Forelimb muscle (tissue), 1 donor: ENCODE measurements around the gene ANAPC4. TPM values are rescaled to one million over a fixed set of nuclear protein-coding genes. Genes with fewer than 3 reads are reported as not detected.
A peak's percentile ranks its signal among the peaks of the same experiment; 100 is the strongest.
"Not testable (repeated sequence)": the region's sequence is repeated elsewhere in the genome, so short reads cannot be mapped to it uniquely, and the experiment has no call there.

ENCODE experiments used
- DNase-seq: peaks from one replicate; pipeline ENCODE4 v3.0.0-alpha.2; 2013; ENCODE audit warnings: low read depth
- polyA plus RNA-seq: library from polyadenylated mRNA; unstranded; fragments of 120-200 nt; gene quantifications from one replicate; pipeline ENCODE4 v1.2.1, GENCODE V29; 2013; ENCODE audit not compliant: insufficient read length

ANAPC4 gene, protein sequence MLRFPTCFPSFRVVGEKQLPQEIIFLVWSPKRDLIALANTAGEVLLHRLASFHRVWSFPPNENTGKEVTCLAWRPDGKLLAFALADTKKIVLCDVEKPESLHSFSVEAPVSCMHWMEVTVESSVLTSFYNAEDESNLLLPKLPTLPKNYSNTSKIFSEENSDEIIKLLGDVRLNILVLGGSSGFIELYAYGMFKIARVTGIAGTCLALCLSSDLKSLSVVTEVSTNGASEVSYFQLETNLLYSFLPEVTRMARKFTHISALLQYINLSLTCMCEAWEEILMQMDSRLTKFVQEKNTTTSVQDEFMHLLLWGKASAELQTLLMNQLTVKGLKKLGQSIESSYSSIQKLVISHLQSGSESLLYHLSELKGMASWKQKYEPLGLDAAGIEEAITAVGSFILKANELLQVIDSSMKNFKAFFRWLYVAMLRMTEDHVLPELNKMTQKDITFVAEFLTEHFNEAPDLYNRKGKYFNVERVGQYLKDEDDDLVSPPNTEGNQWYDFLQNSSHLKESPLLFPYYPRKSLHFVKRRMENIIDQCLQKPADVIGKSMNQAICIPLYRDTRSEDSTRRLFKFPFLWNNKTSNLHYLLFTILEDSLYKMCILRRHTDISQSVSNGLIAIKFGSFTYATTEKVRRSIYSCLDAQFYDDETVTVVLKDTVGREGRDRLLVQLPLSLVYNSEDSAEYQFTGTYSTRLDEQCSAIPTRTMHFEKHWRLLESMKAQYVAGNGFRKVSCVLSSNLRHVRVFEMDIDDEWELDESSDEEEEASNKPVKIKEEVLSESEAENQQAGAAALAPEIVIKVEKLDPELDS
- 30.3 TPM for polyA plus RNA-seq

DNA sequence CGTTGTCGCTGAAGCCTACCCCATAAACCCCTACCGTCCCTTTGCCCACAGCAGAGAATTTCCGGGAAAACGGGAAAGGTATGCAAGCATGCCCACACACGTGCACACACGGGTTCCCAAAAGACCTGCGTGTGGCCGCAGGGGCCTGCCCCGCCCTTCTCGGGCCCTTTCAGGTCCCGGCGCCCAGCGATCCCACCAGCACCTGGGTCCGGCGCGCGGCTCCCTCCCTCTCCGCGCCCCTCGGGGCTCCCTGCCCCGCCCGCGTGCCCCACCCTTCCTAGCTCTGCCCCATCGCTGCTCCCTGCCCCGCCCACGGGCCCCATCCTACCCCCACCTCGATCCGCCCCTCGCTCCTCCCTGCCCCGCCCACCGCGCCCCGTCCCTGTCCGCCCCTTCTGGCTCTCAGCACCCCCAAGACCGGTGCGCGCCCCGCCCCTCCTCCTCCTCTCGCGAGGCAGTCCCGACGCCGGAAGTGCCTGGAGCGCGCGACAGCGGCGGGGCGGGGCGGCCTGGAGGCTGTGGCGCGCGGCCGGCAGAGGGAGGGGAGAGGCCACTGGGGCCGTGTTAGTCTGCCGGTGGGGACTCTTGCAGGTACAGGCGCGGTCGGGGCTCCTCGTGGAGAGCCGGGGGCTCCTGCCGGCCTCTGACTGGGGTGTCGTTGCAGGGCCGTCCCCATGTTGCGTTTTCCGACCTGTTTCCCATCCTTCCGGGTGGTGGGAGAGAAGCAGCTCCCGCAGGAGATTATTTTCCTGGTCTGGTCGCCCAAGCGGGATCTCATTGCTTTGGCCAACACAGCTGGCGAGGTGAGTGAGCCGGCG, at the start of gene ANAPC4:
TSS of gene ANAPC4 (plus strand) at position 510 of the 818 bp plus-strand sequence. CDS start at position 675, 165 bp downstream.
- peak; percentile 43 for DNase-seq

DNA sequence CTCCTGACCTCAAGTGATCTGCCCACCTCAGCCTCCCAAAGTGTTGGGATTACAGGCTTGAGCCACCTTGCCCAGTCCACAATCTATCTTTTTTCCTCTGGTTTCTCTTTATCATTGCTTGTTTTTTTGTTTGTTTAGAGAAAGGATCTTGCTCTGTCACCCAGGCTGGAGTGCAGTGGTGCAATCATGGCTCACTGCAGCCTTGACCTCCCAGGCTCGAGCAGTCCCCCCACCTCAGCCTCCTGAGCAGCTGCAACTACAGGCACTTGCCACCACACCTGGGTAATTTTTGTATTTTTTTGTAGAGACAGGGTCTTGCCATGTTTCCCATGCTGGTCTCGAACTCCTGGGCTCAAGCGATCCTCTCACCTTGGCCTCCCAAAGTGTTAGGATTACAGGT, 48.6 kb upstream of the ANAPC4 start:
- not testable (repeated sequence) for DNase-seq

DNA sequence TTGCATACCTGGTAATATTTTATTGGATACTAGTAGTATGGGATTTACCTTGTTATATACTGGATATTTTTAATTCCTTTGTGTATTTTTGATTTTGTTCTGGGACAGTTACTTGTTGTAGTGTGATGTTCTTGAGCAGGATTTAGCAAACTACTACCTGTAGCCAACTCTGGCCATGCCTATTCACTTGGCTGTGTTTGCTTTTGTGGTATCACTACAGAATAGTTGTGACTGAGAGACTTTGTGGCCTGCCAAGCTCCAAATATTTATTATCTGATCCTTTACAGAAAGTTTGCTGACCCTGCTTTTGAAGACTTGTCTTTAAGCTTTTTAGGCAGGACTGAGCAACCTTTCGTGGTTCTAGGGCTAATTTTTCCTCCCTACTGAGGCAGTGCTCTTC, 46.7 kb upstream of the ANAPC4 start:
- DNase-seq, result no peak

DNA sequence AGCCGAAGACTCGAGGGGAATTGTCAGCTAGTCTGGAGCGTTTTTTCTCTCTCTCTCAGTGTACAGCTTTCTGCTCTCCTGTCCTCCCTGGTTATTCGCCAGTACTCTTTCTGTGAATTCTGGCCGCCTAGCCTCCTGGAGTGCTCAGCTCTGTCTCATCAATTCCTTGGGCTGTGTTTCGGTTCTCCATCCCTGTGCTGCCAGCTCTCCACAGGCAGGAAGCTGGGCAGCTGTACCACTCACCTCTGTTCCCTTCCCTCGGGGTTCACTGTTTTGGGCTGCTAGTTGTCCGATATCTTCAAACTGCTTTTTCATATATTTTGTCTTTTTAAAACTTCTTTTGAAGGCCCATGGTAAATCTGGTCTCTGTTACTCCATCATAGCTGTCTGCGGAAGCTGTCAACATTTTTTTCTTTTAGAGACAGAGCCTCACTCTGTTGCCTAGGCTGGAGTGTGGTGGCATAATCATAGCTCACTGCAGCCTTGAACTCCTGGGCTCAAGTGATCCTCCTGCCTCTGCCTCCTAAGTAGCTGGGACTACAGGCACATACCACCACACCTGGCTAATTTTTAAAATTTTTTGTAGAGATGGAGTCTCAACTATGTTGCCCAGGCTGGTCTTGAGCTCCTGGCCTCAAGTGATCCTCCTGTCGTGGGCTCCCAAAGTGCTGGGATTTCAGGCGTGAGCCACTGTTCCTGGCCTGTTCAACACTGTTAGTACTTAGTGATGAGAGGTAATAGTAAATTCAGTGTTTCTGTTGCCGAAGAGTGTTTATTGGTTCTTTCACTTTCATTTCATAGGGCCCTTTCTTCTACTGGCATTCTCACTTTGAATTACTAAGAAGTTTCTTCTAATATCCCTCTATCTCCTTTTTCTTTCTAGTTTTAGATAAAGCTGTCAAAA, 45.9 kb upstream of the ANAPC4 start:
- no peak for DNase-seq

DNA sequence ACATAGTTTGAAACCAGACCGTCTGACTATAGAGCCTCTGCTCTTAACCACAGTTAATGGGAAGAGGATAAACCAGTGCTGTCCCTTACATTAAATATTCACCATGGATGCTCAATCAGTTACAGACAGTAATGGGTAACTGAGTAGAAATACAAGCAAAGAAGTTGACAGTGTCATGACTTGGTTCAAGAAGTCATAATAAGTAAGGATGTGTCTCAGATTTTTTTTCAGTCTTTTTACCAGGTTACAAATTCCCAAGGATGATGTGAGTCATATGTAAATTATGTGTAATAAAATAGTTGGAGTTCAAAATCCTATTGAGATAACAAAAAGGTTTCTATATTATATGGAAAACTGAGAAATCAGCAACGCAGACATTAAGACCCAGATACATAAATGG, 33.4 kb upstream of the ANAPC4 start:
- DNase-seq, result no peak

DNA sequence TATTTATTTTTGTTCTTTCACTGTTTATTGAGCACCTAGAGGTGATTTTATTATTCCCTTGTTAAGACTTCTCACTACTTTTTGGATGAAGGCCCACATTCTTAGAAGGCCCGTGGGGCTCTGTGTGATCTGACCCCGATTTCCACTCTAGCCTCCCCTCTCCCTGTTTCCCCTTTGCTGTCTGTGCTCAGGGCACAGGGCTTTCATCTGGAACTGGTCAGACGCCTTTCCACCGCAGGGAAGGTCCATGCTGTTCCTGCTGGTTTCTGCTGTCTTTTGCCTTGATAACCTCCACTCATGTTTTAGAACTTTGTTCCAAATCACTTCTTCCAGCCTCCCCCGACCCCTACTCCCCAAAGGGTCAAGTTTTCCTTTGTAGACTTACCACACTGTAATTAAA, 31.3 kb upstream of the ANAPC4 start:
- no peak for DNase-seq

DNA sequence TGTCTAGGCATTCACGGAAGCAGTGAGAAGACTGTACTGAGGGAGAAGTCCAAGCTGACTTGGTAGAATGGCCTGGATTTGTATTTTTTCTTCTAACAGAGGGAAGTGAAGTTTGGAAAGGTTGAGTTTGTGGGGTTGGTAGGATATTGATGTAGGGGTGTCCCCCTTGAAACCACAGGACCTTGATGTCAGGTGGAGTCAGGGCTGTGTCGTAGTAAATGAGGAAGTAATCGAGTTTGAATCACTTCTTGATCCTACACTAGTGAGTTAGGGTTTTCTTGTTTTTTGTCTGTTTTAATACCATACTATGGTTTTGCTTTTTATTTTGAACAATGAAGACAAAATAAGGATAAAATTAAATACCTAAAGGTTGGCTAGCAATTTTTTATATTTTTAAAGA, 30.1 kb upstream of the ANAPC4 start:
- no peak for DNase-seq

DNA sequence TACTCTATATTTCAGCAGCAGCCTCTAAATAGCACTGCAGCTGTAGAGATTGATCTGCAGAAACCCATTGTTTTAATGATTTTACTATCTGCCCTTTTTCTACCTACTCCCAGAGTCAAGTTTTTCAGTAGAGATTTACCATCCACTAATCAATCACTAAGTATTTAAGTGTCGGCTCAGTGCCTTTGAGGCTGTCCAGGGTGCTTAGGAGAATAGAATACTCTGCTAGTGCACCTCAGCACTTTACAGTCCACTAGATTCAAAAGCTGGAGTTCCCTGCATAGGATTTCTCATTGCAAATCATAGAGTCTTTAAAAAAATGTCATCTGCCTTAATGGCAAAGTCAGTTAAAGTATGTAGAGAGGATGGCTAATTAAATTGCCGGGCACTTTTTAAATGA, 29.6 kb upstream of the ANAPC4 start:
- no peak for DNase-seq

DNA sequence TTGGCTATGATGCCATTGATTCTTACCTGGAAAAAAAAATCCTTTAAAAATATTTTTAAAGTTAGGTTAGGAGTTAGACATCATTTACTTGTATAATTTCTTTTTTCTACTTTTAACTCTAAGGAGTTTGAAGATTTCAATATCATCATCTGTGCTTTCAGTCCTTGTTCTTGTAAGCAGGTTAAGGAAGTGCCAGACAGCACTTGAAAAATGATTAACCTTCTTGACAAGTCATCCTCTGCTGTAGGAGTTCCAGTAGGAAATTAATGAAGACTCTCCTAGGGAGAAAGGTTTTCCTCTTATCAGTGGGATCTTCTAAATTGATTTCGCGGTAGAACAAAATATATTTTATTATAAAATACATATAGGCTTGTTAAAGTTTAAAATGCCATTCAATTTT, 29.1 kb upstream of the ANAPC4 start:
- no peak for DNase-seq

DNA sequence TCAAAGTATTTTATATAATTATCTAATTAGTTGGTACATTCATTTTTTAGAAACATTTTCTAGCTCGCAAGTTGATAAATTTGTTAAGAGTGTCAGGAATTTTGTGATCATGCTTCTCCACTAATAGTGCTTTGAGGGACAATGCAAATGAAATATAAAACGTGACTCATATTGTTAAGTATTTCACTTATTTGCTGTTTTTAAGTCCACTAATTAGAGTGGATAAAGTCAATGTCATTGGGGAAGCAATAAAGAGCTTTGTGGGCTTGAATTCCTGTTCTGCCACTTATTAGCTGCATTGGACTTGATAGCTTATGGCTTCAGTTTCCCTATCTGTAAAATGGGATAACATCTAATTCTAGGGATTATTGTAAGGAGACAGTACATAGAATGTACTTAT, 26.5 kb upstream of the ANAPC4 start:
- DNase-seq, result no peak

DNA sequence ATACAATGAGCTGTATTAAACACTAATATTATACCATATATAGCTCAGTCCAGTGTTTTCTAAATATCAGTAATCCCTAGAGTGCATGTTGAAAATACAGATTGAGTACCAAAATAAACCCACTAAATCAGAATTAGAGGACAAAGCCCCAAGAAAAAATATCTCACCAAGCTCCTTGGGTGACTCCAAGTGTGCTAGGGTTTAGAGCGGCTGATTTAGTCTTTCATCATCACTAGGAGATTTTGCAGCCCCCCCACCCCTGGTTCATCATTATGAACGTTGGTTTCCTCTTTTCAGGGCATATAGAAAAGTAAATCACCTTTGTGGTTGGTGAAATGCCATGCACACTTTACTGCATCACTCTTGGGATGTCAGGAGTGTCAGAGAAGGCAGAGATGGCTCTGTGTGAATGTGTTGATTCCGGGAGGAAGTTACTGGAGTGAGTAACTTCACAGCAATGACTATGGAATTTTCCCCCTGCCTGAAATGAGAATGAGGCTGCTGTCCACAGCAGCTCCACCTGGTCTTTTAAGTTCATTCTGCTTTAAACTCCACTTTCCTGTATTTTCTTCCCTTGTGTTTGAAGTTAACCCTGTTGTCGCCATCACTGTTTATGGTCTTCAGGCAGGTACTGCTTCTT, 25.2 kb upstream of the ANAPC4 start:
- DNase-seq, result no peak

DNA sequence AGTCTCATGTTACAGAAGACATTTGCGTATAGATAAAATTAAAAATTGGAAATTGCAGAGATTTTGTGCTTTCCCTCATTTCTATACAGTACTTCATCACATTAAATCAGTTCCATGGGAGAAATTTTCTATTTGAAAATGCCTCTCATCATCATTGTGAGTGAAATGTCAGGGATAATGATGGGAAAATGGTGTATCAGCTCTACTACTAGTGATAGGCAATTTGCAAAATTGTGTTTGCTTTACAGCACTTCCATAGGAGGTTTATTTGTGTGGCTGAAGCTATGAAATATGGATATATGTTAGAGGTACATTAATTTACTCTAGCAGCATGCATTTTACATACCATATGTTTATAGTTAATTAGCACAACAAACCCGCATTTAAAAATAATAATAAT, 21.0 kb upstream of the ANAPC4 start:
- DNase-seq, result no peak

DNA sequence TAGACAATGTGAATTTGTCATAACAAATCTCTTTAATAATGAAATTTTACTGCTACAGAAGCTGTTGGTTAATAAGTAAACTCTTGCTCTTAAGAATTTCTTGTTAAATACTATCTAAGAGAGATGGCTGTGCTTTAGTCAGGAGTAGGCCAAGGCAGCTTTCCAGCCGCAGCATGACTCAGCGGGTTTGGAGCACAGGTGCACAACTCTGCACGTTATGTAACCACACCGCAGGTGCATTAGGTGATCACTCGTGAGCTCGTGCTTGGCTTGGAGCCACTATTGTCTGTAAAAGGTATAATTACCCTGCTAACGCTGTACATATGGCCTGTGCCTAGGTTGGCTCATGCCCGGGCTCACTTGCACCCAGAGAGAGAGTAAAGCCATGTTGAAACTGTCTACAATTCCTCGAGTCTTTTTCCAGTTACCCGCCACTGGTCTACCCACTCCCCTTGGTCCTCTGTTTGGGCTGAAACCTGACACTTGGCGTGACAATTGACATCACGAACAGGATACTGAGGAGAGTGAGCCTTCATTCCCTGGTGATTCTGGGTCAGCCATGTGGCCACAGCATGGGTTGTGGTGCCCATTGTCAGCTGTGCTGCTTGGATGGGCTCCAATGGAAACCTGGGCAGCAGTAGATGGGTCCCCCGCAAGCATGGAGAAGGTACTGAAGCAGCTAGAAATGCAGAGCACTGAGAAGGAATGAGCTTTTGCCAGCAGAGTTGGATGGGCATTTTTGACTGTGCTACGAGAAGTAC, 18.4 kb upstream of the ANAPC4 start:
- DNase-seq, result no peak

DNA sequence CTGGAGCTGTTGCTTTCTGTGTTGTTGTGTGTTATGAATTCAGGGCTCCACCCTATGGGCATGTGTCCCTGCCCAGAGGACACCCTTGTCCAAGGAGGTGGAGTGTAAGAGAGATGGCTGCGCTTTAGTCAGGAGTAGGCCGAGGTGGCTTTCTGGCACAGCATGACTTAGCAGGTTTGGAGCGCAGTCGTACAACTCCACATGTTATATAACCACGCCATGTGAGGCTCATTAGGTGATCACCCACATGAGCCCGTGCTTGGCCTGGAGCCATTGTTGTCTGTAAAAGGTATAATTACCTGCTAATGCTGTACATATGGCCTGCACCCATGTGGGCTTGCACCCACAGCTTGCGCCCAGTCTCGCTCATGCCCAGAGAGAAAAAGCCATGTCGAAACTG, 15.8 kb upstream of the ANAPC4 start:
- no peak for DNase-seq

DNA sequence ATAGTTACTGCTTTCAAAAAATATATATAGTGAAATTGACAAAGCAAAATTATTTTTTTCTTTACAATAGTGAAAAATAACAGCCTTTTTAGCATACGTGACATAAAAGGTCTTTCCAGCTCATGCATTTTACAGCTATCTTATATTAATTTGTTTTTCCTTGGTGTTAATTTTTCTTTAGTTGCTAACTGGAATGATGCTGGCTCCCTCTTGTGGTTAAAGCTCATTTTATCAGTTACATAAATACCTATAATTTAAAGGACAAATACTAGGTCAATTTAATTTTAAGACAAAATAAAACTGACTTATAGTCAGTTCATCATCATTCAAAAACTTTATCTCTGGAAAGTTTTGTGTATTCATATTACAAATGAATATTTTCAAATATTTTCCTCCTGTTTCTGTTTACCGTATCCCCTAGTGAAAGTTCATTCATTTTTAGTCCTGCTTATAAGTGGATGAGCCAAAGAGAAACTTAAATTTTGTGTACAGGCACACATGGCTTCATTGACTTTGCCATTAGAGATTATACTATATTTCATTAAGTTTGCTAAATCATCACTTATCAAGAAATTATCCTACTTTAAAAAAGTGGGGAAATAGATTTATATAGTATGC, 9.9 kb upstream of the ANAPC4 start:
- no peak for DNase-seq

DNA sequence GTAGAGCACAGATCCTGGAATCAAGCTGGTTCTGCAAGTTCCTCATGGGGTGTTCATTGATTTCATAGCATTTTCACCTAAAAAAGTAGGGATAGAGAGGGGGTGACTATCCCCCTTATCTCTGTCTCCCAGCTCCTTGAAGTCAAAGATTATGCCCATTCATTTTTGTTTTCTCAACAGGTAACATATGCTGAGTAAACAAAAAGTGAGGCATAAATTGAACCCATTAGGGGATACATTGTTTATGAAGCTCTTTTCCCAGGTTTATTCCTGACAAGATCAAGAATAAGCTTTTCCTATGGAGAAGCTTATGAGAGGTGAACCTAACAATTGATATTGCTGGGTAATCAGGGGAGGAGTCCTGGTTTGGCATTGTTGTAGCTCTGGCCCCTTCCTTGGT, 9.2 kb upstream of the ANAPC4 start:
- no peak for DNase-seq

DNA sequence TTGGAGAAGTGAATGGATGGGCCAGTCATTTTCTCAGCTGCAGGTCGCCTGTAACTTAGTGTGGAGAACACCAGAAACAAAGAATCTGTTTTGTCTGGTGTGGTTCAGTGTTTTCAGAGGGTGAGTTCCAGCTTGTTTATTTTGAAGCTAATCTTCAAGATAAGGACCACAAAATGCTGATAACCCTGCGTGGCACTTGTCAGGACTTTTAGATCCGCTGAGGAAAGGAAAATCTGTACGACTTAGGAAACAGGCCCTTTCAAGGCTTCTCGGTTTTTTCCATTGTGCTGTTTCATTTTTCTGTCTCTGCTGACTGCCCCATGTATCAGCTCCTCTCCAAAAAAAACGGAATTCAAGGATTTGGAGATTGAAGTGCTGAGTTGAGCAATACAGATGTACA, 8.7 kb upstream of the ANAPC4 start:
- DNase-seq, result no peak

DNA sequence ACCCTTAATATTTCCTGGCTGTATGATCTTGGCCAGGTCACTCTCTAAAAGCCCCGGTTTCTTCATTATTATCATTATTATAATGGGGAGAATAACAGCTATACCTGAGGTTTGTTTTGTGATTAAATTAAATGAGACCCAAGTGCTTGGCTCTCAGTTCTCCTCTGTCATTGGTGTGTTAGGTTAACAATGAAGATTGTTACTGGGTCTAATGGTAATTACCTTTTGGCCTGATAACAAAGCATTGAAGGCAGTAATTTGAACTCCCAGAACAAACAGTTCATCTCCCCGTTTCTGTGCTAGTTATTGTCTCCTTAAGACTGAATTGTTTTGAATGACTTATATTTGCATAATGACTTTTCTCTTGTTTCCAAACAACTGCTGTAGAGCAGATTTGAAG, 6.8 kb upstream of the ANAPC4 start:
- no peak for DNase-seq

DNA sequence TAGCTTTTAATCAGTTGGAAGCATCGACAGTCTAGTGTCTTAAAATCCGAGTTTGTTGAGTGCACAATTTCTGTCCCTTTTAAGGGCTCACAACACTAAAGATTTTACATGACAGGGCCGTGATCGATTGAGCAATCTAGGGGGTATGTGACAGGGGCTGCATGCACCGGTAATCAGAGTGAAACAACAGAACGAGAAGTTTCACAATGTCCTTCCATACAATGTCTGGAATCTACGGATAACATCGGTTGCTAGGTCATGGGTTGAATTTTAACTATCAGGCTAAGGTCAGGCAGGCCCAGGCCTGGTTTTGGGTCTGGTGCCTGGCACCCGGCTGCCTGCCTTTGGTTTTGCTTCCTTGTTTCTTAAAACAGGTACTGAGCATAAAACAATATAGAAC, 4.5 kb upstream of the ANAPC4 start:
- DNase-seq, result not testable (repeated sequence)
